ENCODE measurements around the gene FNDC3B. TPM values are rescaled to one million over a fixed set of nuclear protein-coding genes. Genes with fewer than 3 reads are reported as not detected.

FNDC3B gene
- total and polyA plus RNA-seq, 2 of the 8 experiments (the other 6 are each of a cell fraction or from before 2014, with no cell fraction given), result 14.1 to 44.4 TPM

- Histone ChIP-seq H3K23me2 (ENCODE audit: low read depth, low read length) (no peaks in the 10 kb centered on the region), H4K91ac (replicated peaks; ENCODE audit: insufficient read length, low read length) (no peak overlapping the region), H2AK5ac (ENCODE audit: low read depth, low read length) (no peak overlapping the region), H2BK20ac (ENCODE audit: low read length) (no peak overlapping the region), H3K23ac (ENCODE audit: insufficient read length) (no peak overlapping the region), H4K8ac (ENCODE audit: extremely low read depth, insufficient read depth, low read length) (no peak overlapping the region), H3K27me3 (replicated peaks in 1 of 4; ENCODE audit: control insufficient read depth in 3 of 4, extremely low read depth in 1 of 4, insufficient read depth in 3 of 4, low read length in 3 of 4) (no peaks in the 10 kb centered on the region), H3K79me1 (ENCODE audit: low read depth, low read length) (peaks cover 6% of the 10 kb centered on the region; the same call in 1 of the 2 replicates), H4K20me1 (replicated peaks in 1 of 2; ENCODE audit: control insufficient read depth in 1 of 2, insufficient read depth in 2 of 2, low read length in 2 of 2) (peaks cover 2 to 3% of the 10 kb centered on the region in 2 experiments), H3K36me3 (ENCODE audit: control insufficient read depth in 2 of 4, insufficient read depth in 4 of 4, low read length in 3 of 4) (peaks cover 0 to 6% (median 2%) of the 10 kb centered on the region in 4 experiments; a peak in 2 of 8 replicates), H2BK15ac (ENCODE audit: low read length) (no peak overlapping the region), H3K14ac (ENCODE audit: insufficient read length) (no peak overlapping the region), H2BK5ac (ENCODE audit: low read depth, low read length) (no peak overlapping the region), H3K18ac (ENCODE audit: extremely low read depth, low read length) (no peak overlapping the region), H3K4ac (replicated peaks; ENCODE audit: insufficient read length, low read depth, low read length) (no peak overlapping the region), H2BK120ac (replicated peaks; ENCODE audit: low read depth, low read length) (no peak overlapping the region), H3K56ac (replicated peaks; ENCODE audit: insufficient read length, low read depth, low read length) (no peak overlapping the region), H4K5ac (ENCODE audit: insufficient read length, low read depth, low read length) (no peak overlapping the region), H3K4me1 (replicated peaks in 1 of 4; ENCODE audit: control insufficient read depth in 3 of 4, insufficient read depth in 4 of 4, low read length in 3 of 4) (peaks cover 2 to 12% (median 4%) of the 10 kb centered on the region in 4 experiments; a peak in 4 of 7 replicates), H3K79me2 (ENCODE audit: control insufficient read depth in 1 of 2, insufficient read depth in 2 of 2, low read length in 2 of 2) (peaks cover 3 to 76% of the 10 kb centered on the region in 2 experiments; a peak in 2 of 4 replicates), H3K4me3 (ENCODE audit: extremely low read depth in 1 of 4, insufficient read depth in 2 of 4, low read depth in 3 of 4, low read length in 4 of 4) (no peak overlapping the region), H3K9ac (replicated peaks in 1 of 4; ENCODE audit: extremely low read depth in 1 of 4, low read depth in 3 of 4, low read length in 3 of 4) (no peak overlapping the region), H3K4me2 (ENCODE audit: insufficient read depth in 1 of 2, low read depth in 2 of 2, low read length in 2 of 2) (no peak overlapping the region), H2AFZ (ENCODE audit: low read length) (no peak overlapping the region), H3K27ac (ENCODE audit: low read depth, low read length) (no peak overlapping the region), H3K9me3 (ENCODE audit: insufficient read depth in 2 of 2, low read depth in 1 of 2, low read length in 1 of 2) (peaks cover 5% of the 10 kb centered on the region in 2 experiments; a peak in 2 of 4 replicates), H2BK12ac (ENCODE audit: low read depth, low read length) (no peak overlapping the region)
- CTCF ChIA-PET (ENCODE audit: partially characterized antibody), result interaction anchor here (0.7 to 1.8 kb wide), 2 partner anchors 33 to 65 kb away, joined by 3 to 8 read pairs; no protein-coding TSS in a partner anchor
- TF ChIP-seq NRF1 (IDR thresholded peaks at IDR 0.05; ENCODE audit: low read depth, low read length) (no peak), ZNF274 (IDR thresholded peaks at IDR 0.05; ENCODE audit: borderline replicate concordance, extremely low read depth, low read length) (no peak), POLR2AphosphoS5 (IDR thresholded peaks at IDR 0.05; ENCODE audit: low read depth, low read length) (no peak), SUZ12 (IDR thresholded peaks at IDR 0.05; ENCODE audit: low read length) (no peak), CTCF (IDR thresholded peaks at IDR 0.05; ENCODE audit: control extremely low read depth in 1 of 3, insufficient read depth in 1 of 3, low read depth in 1 of 3, low read length in 3 of 3) (no peak), BRCA1 (IDR thresholded peaks at IDR 0.05; ENCODE audit: low read depth, low read length) (no peak), SAP30 (IDR thresholded peaks at IDR 0.05; ENCODE audit: insufficient read depth, insufficient replicate concordance, low read length) (no peak), HDAC2 (IDR thresholded peaks at IDR 0.05; ENCODE audit: borderline replicate concordance in 1 of 2, low read depth in 2 of 2, low read length in 2 of 2) (no peak), SIX5 (IDR thresholded peaks at IDR 0.05; ENCODE audit: low read depth, low read length) (no peak)
- no peak for DNase-seq (ENCODE audit: low read depth in 1 of 2, low spot score in 2 of 2)
- WGBS, 2 experiments (ENCODE audit: extremely low coverage in 1 of 2, insufficient coverage in 1 of 2, insufficient read length in 1 of 2, insufficient replicate concordance in 2 of 2, low coverage in 1 of 2, low lambda C conversion rate in 2 of 2, missing lambda C conversion rate in 1 of 2), result 85% methylated on average over 3 of the region's 3 CpGs; no CpG with 5 or more reads in 1 of the 2 experiments
- POLR2A ChIA-PET (ENCODE audit: partially characterized antibody), result interaction anchor here (0.9 kb wide), 1 partner anchor 19 kb away, joined by 3 read pairs; no protein-coding TSS in a partner anchor
- FAIRE-seq, result no peak
Measured at GRCh38 chr3:172201870-172202236, 162.5 kb downstream of the FNDC3B start.
